HG02759 (cell line): ENCODE results near the gene MAP3K20.
"Not testable (repeated sequence)": the region's sequence is repeated elsewhere in the genome, so short reads cannot be mapped to it uniquely, and the experiment has no call there.

ENCODE experiments used
- ATAC-seq: cut with Tn5 transposase; IDR thresholded peaks from one replicate; pipeline ENCODE4 v1.9.1; 2021; ENCODE audit warnings: mild to moderate bottlenecking, moderate library complexity; ENCODE audit not compliant: unreplicated experiment

The MAP3K20 gene

DNA sequence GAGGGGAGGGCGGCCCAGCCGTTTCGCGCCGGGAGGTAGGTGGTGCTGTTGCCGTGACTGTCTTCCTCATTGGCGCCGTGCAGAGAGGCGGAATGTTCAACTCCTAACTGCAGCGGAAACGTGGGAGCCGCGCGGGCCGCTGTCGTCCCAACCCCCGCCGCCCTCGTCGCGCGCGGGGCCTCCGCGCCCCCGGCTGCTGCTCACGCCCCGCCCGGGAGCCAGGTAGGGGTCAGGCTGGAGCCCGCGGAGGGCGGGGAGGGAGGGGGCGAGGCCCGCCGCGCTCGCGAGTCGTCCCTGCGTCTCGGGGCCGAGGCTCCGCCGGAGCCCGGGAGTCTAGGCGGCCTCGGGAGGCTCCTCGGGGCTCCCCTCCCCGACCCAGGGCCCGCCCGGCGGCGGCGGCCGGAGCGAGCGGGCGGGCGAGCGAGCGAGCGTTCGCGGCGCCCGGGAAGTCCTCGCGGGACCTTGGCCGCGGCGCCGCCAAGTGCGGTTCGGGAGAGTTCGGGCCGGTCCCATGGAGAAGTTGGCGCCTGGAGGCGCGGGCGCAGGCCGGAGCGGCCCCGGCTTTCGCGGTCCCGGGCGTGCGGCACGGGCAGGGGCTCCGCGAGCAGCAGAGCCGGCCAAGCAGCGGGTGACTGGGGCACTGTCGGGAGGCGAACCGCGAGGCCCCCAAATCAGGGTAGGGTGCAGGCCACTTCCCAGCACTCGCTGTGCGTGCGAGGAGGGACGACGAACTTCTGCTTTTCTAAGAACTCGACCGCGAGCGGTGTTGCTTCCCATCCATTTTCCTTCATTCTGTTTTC is at the start of gene MAP3K20:
Gene MAP3K20, plus strand, starts transcription at position 66 of the 800 bp plus-strand sequence. CDS start 15,186 bp downstream, outside the sequence.
- ATAC-seq: peak; percentile 73

DNA sequence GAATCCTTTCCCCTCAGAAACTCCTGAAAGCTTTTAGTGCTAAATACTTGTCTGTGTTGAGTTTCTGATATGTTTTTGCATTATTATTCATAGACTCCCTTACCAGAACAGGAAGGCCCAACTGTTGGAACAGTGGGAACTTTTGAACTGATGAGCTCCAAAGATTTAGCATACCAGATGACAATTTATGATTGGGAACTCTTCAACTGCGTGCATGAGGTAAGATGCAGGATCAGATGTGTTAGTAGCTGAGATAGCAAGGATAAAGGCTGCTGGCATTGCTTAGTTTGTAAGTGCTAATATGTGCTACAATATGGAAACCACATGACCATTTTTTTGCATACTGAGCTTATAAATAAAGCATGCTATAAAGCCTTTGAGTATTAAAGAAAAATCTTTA is 49.2 kb upstream of the MAP3K20 start:
- no peak for ATAC-seq

DNA sequence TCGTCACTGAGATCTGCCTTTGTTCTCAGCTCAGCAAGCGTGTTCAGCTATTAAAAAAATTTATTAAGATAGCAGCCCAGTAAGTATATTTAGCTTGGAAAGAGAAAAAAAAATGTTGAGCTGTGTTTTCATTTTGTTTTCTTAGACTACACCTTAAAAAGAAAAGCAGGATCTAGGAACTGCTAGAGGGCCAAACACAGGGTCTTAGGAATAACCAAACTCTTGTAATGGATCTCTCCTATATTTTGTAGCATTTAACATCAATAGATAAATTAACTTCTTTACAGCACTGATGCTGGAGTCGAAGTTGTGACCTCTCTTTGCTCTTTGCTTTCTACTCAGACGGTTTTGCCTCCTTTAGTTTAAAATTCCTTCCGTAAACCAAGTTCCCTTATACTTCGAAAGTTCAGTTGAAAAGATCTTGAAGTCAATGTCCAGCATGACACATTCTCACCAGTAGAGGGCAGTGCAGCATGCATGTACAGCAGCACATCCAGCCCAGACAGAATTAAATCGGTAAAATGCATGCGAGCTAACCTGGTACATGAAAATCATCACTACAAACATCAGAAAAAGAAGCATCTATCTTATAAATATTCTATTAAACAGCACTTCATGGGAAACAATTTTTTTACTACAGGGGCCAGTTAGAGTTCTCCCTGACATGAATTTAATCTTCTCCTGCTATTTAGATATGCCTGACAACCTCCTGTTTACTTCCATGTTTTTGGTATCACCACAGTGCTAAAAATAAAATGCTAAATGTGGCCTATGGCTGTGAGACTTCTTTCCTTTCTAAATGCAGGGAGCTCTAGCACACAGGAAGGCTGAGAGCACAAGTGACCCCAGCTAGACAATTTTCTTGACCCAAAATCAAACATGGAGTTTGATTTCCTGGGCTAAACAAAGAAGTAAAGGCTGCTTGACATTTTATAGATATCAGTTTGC is 48.2 kb upstream of the MAP3K20 start:
- ATAC-seq: no peak

GRCh38 chr2:173028141-173028540 is 47.5 kb upstream of the MAP3K20 start:
- no peak for ATAC-seq

- no peak for ATAC-seq
Measured at GRCh38 chr2:173028671-173029070, 47.0 kb upstream of the MAP3K20 start.

GRCh38 chr2:173030561-173031490 is 44.8 kb upstream of the MAP3K20 start:
- ATAC-seq: no peak

DNA sequence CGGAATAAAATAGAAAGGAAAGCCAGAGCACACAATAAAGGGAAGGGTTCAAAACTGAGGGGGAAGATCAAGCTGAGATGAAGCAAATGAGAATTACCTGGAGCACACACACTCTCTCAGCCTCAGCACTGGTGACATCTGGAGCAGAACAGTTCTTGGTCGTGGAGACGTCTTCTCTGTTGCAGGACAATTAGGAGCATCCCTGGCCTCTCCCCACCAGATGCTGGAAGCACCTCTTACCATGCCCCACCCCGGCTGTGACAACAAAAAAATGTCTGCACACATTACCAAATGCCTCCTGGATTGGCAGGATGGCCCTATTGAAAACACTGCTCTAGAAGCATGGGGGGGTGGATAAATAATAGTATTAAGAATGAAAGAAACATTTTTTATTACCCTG is 43.6 kb upstream of the MAP3K20 start:
- no peak for ATAC-seq

DNA sequence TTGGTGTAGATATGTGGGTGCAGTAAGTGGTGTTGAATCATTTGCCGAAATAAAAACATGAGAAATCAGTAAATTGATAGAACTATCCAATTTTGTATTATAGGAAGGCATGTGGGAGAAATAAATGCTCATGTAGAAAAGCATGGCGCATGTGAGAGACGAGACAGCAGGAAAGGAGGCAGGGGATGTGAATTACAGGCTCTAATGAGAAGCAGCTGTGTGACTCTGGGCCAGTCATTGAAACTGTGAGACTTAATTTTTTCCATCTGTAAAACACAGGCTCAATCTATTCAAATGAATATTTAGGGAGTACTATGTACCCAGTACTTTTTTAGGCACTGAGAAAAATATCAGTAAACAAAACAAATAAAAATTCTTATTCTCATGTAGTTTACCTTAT is 42.6 kb upstream of the MAP3K20 start:
- ATAC-seq: no peak

DNA sequence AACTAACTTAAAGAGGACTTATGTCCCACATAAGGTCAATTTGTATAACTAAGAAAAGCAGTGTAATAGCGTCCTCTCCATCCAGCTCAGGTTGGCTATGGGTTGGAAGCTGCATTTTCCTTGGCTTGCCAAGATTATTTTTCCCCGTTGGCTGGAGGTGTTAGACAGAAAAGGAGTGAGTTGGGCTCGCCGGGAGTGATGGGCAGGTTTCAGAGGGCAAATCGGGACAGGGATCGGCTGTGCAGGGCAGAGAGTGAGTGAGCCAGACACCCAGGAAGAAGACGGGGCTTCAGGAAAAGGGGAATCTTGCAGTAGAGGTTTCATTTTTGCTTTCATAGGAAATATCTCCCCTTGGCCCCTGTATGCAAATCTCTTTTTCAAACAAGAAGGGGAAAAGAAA is 41.5 kb upstream of the MAP3K20 start:
- ATAC-seq: no peak

DNA sequence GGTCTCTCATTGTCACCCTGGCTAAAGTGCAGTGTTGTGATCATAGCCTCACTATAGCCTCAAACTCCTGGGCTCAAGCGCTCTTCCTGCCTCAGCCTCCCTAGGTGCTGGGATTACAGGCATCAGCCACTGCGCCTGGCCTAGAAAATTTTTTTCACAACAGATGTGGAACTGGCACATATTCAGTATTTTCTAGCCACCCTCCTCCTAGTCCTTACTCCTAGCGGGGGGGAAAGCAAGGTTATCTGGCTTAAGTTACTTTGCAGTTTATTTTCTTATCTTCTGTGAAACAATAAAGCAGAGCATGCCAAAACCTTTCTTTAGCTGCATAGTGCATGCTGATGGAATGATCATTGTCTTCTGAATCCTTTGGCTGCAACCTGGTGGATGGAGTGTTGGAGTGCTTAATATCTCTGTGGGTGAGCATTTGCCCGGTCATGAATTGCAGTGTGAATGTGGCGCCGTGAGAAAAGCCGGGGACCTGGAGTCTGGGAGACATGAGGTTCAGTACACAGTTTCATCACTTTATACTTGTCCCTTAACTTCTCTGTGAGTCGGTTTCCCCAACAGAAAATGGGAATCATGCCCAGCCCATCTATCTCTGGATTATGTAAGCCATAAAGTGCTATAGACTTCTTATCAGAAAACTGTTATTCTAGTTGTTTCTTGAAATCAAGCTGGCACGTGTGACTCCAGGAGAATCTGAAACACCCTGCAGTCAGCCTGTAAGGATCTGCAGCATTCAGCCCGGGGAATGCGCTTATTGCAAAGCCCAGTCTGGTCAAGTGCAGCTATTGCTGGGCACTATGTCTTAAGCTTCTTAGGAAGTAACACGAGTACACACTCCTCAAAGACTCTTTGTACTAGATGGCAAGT is 38.2 kb upstream of the MAP3K20 start:
- no peak for ATAC-seq

DNA sequence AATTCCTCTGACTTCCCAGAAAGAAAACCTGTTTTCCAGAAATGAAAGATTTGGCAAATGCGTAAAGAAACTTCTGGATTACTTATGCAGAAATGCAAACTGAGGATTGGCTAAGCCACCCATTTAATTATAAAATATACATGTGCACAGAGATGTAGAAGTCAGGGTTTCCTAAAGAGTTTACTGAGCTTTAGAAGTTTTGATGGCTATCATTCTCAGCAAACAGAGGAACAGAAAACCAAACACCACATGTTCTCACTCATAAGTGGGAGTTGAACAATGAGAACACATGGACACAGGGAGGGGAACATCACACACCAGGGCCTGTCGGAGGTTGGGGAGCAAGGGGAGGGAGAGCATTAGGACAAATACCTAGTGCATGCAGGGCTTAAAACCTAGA is 37.4 kb upstream of the MAP3K20 start:
- not testable (repeated sequence) for ATAC-seq

DNA sequence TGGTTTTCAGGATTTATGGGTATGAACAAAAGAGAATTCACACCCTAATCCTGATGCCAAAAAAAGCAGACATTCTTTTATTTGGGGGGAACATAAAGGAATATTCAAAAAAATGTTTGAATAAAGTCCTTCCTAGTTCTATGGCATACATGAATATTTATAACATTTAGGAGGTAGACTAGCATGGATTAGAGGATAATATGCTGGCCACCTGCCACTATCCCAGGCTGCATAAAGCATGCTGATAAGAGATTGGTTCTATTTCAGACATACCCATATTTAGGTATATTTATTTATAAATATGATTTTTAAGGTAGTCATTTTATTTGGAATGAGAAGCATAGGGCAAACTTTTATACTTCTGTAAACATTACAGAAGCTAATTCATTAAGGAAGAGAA is 34.9 kb upstream of the MAP3K20 start:
- no peak for ATAC-seq

DNA sequence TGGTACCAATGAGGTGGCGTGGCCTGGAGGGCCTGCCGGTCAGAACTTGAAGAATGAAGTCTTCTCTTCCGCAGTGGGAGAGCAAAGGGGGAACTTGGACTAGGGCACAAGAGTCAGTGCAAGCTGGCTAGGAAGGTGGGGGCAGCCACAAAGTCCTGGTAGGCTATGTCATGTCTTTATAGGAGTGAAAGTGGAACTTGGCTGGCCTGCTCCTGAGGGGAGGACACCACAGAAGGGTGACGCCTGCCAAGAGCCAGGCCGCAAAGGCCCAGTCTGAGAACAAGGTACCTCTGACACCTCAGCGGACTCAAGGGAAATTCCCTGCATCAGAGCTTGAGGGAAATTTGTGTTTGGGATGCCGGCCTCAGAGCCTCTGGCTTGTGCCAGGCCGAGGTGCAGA is 32.2 kb upstream of the MAP3K20 start:
- no peak for ATAC-seq

DNA sequence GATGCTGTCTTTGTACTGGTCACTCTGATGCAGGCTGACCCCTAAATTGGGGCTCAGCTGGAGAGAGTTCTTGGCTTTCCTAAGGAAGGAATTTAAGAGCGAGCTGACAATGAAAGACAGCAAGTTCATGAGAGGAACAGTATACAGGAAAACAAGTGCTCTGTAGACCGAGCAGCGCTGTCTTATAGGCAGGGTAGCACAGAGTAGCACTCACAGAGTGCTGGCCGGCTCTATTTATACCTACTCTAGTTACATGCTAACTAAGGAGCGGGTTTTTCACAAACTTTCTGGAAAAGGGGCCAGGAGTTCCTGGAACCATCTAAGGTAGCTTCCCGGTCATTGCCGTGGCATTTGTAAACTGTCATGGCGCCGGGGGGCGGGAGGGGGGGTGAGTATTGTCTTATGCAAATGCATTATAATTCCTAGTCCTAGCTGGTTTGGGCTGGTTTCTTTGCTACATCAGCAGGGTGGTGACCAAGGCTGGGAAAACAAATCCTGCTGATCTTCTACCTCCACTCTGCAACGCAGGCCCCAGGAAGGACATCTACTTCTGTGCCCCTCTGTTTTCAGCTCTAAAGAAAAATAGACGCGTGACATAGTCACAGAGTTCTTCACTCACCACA is 31.6 kb upstream of the MAP3K20 start:
- ATAC-seq: no peak

GRCh38 chr2:173044686-173045085 is 31.0 kb upstream of the MAP3K20 start:
- no peak for ATAC-seq

DNA sequence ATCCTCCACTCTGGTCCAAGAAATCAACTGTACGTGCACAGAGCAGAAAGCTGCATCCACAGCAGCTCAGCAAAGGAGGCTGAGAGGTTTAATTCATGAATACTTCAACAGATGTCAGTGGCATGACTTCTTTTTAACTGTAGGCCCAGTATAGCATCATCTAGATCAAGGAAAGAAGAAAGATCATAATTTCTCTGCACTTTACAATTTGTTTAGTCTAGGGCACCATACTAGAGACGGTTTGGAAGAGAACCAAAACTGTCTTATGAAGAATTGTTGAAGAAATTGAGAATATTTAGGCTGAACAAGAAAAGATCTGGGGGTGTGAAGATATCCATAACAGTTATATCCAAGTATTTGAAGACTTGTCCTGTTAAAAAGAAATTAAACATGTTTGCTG is 30.5 kb upstream of the MAP3K20 start:
- ATAC-seq: no peak

DNA sequence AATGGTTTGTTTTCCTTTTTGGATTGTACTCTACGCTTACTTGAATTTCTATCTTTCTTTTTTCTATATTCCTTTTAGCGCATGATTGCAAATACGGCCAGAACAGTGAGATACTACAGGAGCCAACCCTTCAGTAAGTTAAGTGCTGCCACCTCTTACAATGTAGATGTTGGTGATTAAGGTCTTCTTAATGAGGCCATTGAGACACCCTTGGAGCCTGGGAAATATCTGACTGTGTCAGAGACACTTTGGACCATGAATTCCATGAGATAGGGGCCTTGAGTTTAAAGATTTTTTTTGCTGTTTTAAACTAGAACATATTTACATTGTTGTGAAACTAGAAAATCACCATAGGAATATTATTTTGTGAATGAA is 27.1 kb upstream of the MAP3K20 start:
- no peak for ATAC-seq

DNA sequence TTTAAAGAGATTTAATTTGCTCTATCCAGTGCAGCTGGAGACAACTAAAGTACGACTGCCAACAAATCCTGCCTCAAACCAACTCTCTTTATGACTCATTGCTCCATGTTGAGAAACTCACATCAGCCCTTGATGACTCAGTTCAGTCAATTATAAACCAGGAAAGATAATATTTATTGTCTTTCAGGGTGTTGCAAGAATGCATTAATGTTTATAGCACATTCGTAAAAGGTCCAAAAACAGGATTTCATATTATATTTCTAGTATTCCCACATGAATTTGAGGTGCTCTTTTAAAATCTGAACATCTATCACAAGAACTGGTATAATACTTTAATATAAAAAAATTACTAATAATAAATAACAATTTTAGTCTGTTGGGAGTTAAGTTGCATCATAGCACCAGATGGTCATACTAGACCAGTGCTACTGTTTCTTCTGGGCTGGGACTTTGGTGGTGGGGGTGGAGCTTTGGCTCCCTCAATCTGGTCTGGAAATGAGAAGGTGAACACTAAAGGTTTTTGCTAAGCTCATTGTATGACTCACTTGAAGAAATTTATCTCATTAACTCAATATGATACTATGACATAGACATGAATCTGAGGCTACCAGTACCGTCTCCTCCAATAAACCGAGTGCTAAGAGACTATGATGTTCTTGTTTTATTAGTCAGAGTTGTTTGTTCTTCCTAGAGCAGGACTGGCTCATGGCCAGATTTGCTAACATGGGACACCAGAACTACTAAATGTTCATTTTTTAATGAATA is 26.6 kb upstream of the MAP3K20 start:
- peak; percentile 92 for ATAC-seq

GRCh38 chr2:173049831-173050230 is 25.8 kb upstream of the MAP3K20 start:
- ATAC-seq: no peak
